Testis (tissue), 2 donors: ENCODE measurements around the gene KCNH2.

ENCODE experiments used
- CTCF ChIP-seq, 3 experiments: fragments of 450-650 bp in 2 of 3; fragments of 200-600 bp in 1 of 3; sonication (generic) in 1 of 3; IDR thresholded peaks; one replicate each; pipeline ENCODE4 v1.5.1; 2016 to 2019; ENCODE audit warnings: antibody characterized with exemption in 3 of 3, mild to moderate bottlenecking in 2 of 3, moderate library complexity in 1 of 3
- POLR2A ChIP-seq: fragments of 450-650 bp; IDR thresholded peaks from one replicate; pipeline ENCODE4 v1.6.1; 2017; ENCODE audit warnings: antibody characterized with exemption, mild to moderate bottlenecking, moderate library complexity

- TF ChIP-seq CTCF (IDR thresholded peaks at IDR 0.05) (no peak), POLR2A (no peak)
Measured at GRCh38 chr7:150979713-150980390, 1.7 kb upstream of the KCNH2 start.
